ENCODE measurements around the gene RASSF7.

DNA sequence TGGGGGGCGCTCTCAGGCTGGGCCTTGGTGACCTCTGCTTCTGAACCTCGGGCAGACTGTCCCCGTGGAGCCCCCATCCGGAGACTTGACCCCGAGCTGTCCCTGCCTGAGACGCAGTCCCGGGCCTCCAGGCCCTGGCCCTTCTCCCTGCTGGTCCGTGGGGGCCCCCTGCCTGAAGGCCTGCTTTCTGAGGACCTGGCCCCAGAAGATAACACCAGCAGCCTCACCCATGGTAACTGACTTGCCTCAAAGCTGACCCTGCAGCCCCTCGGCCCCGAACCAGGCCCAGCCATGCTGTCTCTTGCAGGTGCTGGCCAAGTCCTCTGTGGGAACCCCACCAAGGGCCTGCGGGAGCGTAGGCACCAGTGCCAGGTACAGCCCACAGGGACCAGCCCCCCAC lies 9.2 kb upstream of the RASSF7 start:
- TF ChIP-seq, protein P1, sequence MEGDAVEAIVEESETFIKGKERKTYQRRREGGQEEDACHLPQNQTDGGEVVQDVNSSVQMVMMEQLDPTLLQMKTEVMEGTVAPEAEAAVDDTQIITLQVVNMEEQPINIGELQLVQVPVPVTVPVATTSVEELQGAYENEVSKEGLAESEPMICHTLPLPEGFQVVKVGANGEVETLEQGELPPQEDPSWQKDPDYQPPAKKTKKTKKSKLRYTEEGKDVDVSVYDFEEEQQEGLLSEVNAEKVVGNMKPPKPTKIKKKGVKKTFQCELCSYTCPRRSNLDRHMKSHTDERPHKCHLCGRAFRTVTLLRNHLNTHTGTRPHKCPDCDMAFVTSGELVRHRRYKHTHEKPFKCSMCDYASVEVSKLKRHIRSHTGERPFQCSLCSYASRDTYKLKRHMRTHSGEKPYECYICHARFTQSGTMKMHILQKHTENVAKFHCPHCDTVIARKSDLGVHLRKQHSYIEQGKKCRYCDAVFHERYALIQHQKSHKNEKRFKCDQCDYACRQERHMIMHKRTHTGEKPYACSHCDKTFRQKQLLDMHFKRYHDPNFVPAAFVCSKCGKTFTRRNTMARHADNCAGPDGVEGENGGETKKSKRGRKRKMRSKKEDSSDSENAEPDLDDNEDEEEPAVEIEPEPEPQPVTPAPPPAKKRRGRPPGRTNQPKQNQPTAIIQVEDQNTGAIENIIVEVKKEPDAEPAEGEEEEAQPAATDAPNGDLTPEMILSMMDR (IDR thresholded peaks at IDR 0.05), result no peak
- no peak for TF ChIP-seq POLR2A (IDR thresholded peaks at IDR 0.05)
